CD4-positive, alpha-beta T cell treated with Interleukin-17A for 4 hours (primary cell): Measurements from ENCODE around the gene ZFR.
"Not testable (repeated sequence)": the region's sequence is repeated elsewhere in the genome, so short reads cannot be mapped to it uniquely, and the experiment has no call there.

Source experiments
- DNase-seq: peaks from one replicate; pipeline ENCODE4 v3.0.0-alpha.2; 2020; ENCODE audit warnings: mixed read lengths

The ZFR gene

DNA sequence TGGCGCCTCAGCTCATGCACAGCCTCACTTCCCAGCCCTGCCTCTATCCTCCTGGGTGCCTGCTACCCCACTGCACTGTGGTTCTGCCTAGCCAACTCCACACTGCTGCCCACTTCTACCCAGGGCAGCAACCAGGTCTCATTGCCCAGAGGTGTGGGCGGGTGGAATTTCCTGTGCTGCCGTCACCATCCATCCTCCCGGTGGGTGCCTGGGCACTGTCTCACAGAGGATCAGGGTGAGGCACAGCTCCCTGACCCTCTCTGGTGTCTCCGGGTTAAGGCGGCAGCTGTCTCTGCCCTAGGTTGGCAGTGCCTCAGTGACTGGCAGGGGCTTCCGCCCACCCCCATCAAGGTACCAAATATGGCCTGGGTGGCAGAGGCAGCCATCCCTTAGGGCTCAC, 127.5 kb downstream of the ZFR start:
- DNase-seq: no peak

DNA sequence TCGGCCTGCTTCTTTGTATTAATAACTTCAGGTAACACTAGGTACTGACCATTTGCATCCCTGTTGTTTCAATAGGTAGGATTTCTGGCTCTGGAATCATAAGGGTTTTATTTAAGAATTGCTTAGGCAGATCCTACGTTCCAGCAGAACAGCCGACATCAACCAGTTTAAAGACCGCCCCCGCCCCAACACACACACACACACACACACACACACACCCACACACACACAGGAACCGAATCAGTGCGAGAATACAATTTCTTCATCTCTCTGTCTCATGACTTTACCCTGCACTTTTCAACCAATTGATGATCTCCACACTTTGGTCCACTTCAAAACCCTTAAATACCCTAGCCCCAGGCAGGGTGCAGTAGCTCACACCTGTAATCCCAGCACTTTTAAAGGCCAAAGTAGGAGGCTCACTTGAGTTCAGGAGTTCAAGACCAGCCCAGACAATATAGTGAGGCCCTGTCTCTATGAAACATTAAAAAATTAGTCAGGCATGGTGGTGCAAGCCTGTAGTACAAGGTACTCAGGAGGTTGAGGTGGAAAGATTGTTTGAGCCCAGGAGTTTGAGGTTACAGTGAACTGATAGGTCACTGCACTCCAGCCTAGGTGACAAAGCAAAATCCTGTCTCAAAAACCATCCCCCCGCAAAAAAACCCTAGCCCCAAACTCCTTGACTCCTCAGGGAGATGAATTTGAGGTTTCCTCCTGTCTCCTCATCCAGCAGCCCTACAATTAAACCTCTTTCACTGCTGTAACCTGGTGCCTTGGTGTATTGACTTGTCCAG, 129.1 kb downstream of the ZFR start:
- DNase-seq: no peak

- no peak for DNase-seq
Observed at GRCh38 chr5:32314658-32315057, 129.9 kb downstream of the ZFR start.

DNA sequence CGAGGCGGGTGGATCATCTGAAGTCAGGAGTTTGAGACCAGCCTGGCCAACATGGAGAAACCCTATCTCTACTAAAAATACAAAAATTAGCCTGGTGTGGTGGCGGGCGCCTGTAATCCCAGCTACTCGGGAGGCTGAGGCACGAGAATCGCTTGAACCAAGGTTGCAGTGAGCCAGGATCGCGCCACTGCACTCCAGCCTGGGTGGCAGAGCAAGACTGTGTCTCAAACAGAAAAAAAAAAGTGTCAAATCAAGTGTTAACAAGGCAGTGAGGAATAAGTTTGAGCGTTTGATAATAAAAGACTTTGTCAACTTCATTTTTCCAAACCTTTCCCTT, 130.4 kb downstream of the ZFR start:
- DNase-seq: not testable (repeated sequence)

GRCh38 chr5:32312595-32313332, 131.8 kb downstream of the ZFR start, which contains the start of gene MTMR12:
MTMR12 (minus strand) TSS chr5:32312939; CDS start chr5:32312838, 101 bp downstream.
- peak; percentile 100 for DNase-seq

GRCh38 chr5:32312197-32312594, 132.3 kb downstream of the ZFR start:
- peak; percentile 60 for DNase-seq

DNA sequence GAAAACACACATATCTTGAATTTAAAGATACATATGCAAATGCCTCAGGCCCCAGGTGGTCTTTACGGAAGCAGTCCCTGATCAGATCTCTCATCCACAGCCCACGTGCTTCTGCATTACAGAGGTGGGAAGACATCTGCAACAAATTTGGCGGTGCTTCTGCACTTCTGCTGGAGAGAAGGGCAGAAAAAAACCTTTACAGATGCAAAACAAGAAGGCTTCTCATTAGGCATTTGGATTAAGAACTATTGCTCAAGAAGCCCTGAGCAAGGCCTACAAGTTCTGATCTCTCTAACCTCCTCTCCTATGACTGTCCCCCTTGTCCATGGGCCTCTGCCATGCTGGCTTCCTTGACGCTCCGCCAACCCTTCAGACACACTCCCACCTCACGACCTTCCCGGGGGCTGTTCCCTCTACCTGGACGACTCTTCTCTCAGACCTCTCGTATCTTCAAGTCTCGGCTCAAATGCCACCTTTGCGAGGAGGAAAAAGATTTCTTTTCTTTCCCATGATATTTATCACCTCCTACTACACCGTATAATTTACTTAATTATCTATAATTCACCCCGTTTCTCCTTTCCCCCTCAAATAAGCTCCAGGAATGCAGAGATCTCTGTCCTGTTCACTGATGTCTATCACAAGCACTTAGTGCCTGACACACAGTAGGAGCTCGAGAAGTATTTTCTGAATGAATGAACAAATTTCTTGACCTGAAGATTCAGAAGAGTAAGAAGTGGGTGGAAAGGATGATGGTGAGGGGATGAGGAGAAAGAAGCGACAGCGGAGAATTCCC, 132.9 kb downstream of the ZFR start:
- DNase-seq: no peak

- DNase-seq: no peak
Observed at GRCh38 chr5:32309761-32310160, 134.8 kb downstream of the ZFR start.

DNA sequence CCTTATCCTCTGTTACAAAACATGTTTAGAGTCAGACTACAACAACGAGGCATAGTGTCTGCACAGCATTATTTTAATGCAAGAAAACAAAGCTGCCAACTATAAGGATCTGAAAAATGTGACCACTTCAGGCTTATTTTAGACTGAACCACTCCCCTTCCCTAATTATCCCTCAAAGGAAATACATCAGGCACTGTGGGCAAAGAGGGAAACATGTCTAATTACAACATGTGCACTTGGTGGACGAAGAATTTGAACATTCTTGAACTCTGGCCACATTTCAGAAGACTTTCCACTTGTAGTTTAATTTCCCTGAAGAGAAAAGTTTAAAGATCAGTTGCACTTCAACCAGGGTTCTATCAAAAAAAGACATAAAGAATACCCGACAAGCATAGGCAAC, 135.6 kb downstream of the ZFR start:
- no peak for DNase-seq

GRCh38 chr5:32307769-32308194, 136.8 kb downstream of the ZFR start:
- DNase-seq: no peak

- DNase-seq: no peak
Observed at GRCh38 chr5:32304622-32305021, 139.9 kb downstream of the ZFR start.
